Endodermal cell (in vitro differentiated cells): Measurements from ENCODE around the gene GLOD4. TPM values are rescaled to one million over a fixed set of nuclear protein-coding genes. Genes with fewer than 3 reads are reported as not detected.

Source experiments
- DNase-seq: peaks from one replicate; pipeline ENCODE4 v3.0.0-alpha.2; 2017
- H3K27ac ChIP-seq: 2 replicates; pipeline ENCODE4 v1.5.1; 2013; ENCODE audit warnings: mild to moderate bottlenecking, low read depth, low read length, moderate library complexity
- H3K27me3 ChIP-seq: 2 replicates; pipeline ENCODE4 v1.6.1; 2013; ENCODE audit warnings: mild to moderate bottlenecking, low read length, moderate library complexity; ENCODE audit not compliant: insufficient read depth, control insufficient read depth, poor library complexity, severe bottlenecking
- H3K36me3 ChIP-seq: 2 replicates; pipeline ENCODE4 v1.7.0; 2013; ENCODE audit warnings: mild to moderate bottlenecking, low read length, moderate library complexity; ENCODE audit not compliant: control insufficient read depth, insufficient read depth
- H3K4me1 ChIP-seq: one replicate; pipeline ENCODE4 v1.7.0; 2013; ENCODE audit warnings: low read length; ENCODE audit not compliant: control insufficient read depth, insufficient read depth
- H3K4me3 ChIP-seq: 2 replicates; pipeline ENCODE4 v1.5.1; 2013; ENCODE audit warnings: mild to moderate bottlenecking, low read length, moderate library complexity
- H3K9ac ChIP-seq: 2 replicates; pipeline ENCODE4 v1.6.1; 2013; ENCODE audit warnings: mild to moderate bottlenecking, low read length, moderate library complexity; ENCODE audit not compliant: poor library complexity, severe bottlenecking; ENCODE audit errors: extremely low read depth
- H3K9me3 ChIP-seq: 2 replicates; pipeline ENCODE4 v1.6.1; 2013; ENCODE audit warnings: mild to moderate bottlenecking, low read length, moderate library complexity; ENCODE audit not compliant: control insufficient read depth
- H3K27ac Mint-ChIP-seq: 2 replicates; pipeline ENCODE4 v1.8.0; 2020; ENCODE audit warnings: mixed read lengths
- H3K27me3 Mint-ChIP-seq: 2 replicates; pipeline ENCODE4 v1.8.0; 2021; ENCODE audit warnings: mild to moderate bottlenecking, mixed read lengths; ENCODE audit not compliant: insufficient read depth
- H3K36me3 Mint-ChIP-seq: 2 replicates; pipeline ENCODE4 v1.8.0; 2020; ENCODE audit warnings: low read depth, mixed read lengths
- H3K4me1 Mint-ChIP-seq: 2 replicates; pipeline ENCODE4 v1.8.0; 2020; ENCODE audit warnings: mixed read lengths
- H3K4me3 Mint-ChIP-seq: 2 replicates; pipeline ENCODE4 v1.8.0; 2020; ENCODE audit warnings: mild to moderate bottlenecking, moderate library complexity, mixed read lengths
- H3K9me3 Mint-ChIP-seq: 2 replicates; pipeline ENCODE4 v1.8.0; 2020; ENCODE audit warnings: mild to moderate bottlenecking, mixed read lengths
- WGBS, 2 experiments: methylation state at CpG; one replicate each; pipeline versions ENCODE4 v1.1.5 to v1.1.7; 2013; ENCODE audit warnings: missing lambda C conversion rate in 2 of 2, mixed read lengths in 1 of 2; ENCODE audit not compliant: insufficient coverage in 1 of 2, insufficient read length in 1 of 2; 5-methylcytosine and 5-hydroxymethylcytosine counted together
- total RNA-seq, 2 donors: library from RNA; stranded (reverse); fragmentation: NEBNext Ultra II Directional in 1 of 2; extraction: Animal tissue kit (Norgen Biotek cat#: 25700) in 1 of 2; gene quantifications; 2 replicates in 1 of 2; 3 replicates in 1 of 2; pipeline ENCODE4 v1.2.1, GENCODE V29; 2021
- TF ChIP-seq, protein P1 (sequence below): fragments of 200-600 bp; sonication (generic); conservative IDR thresholded peaks from 2 replicates; pipeline ENCODE4 v1.5.0; 2021; ENCODE audit warnings: antibody characterized with exemption, mild to moderate bottlenecking

GLOD4 gene
- total RNA-seq, 2 donors from 2014 or later = 81.6 to 95.1 TPM

DNA sequence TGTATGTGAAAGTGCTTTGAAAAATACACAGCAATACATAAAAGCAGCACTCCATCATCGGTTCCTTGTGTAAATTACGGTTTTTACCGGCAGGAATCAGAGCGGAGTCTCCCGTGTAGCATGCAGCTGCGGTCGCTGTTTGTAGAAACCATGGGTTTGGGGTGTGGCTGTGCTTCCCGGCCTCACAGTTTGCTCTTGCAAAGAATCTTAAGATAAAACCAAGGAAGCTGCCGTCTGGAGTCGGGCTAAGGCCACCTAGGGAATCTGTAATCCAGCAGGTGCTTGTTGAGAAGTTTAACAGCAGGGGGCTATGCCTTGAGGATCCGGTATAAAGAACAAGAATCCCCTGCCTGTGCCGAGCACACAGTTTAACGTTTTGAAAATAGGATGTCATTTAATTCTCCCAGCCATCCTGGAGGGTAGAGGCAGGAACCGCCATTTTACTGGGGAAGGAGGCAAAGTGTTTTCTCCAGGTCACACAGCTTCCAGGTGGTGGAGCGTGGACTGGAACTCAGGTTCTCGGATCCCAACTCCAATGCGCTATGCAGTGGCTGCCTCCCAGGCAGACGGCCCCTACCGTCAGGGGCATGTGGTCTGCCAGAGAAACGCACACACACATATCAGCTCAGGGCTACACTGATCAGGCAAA is 55.7 kb downstream of the GLOD4 start:
- peak overlapping the region; percentile 13 for H3K9ac ChIP-seq
- no peaks in the 10 kb centered on the region for H3K36me3 ChIP-seq
- Mint-ChIP-seq H3K36me3 (no peaks in the 10 kb centered on the region), H3K4me1 (peaks cover 9% of the 10 kb centered on the region), H3K9me3 (no peaks in the 10 kb centered on the region), H3K27me3 (peaks cover 48% of the 10 kb centered on the region), H3K27ac (peak overlapping the region; percentile 76), H3K4me3 (peak overlapping the region; percentile 17)
- TF ChIP-seq, protein P1, sequence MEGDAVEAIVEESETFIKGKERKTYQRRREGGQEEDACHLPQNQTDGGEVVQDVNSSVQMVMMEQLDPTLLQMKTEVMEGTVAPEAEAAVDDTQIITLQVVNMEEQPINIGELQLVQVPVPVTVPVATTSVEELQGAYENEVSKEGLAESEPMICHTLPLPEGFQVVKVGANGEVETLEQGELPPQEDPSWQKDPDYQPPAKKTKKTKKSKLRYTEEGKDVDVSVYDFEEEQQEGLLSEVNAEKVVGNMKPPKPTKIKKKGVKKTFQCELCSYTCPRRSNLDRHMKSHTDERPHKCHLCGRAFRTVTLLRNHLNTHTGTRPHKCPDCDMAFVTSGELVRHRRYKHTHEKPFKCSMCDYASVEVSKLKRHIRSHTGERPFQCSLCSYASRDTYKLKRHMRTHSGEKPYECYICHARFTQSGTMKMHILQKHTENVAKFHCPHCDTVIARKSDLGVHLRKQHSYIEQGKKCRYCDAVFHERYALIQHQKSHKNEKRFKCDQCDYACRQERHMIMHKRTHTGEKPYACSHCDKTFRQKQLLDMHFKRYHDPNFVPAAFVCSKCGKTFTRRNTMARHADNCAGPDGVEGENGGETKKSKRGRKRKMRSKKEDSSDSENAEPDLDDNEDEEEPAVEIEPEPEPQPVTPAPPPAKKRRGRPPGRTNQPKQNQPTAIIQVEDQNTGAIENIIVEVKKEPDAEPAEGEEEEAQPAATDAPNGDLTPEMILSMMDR = peak; percentile 32
- no peaks in the 10 kb centered on the region for H3K4me1 ChIP-seq
- H3K9me3 ChIP-seq = no peaks in the 10 kb centered on the region
- peaks cover 5% of the 10 kb centered on the region for H3K27me3 ChIP-seq
- peak overlapping the region; percentile 8 for H3K4me3 ChIP-seq
- DNase-seq = peak; percentile 85
- H3K27ac ChIP-seq = no peak overlapping the region
- 35 to 51% methylated on average over 20 of the region's 20 CpGs for WGBS, 2 experiments

DNA sequence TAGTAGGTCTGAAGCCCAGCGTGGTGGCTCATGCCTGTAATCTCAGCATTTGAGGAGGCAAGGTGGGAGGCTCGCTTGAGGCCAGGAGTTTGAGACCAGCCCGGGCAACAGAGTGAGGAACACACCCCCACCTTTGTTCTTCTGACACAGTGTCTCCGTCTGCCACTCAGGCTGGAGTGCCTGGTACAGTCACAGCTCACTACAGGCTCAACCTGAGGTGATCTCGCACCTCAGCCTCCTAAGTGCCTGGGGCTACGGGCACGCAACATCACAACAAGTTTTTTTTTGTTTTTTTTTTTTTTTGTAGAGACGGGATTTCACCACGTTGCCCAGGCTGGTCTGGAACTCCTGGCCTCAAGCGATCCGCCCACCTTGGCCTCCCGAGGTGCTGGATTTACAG is 56.3 kb downstream of the GLOD4 start:
- DNase-seq = no peak
- H3K4me1 ChIP-seq = no peaks in the 10 kb centered on the region
- no peak overlapping the region for H3K27ac ChIP-seq
- Mint-ChIP-seq H3K36me3 (no peaks in the 10 kb centered on the region), H3K27me3 (peaks cover 48% of the 10 kb centered on the region), H3K4me1 (peaks cover 9% of the 10 kb centered on the region), H3K27ac (no peak overlapping the region), H3K9me3 (no peaks in the 10 kb centered on the region), H3K4me3 (no peak overlapping the region)
- no peaks in the 10 kb centered on the region for H3K36me3 ChIP-seq
- WGBS, 2 experiments = 65 to 72% methylated on average over 7 to 10 of the region's 12 CpGs
- H3K9ac ChIP-seq = peak overlapping the region; percentile 13
- H3K9me3 ChIP-seq = no peaks in the 10 kb centered on the region
- TF ChIP-seq, protein P1 = no peak
- peaks cover 2% of the 10 kb centered on the region for H3K27me3 ChIP-seq
- no peak overlapping the region for H3K4me3 ChIP-seq

DNA sequence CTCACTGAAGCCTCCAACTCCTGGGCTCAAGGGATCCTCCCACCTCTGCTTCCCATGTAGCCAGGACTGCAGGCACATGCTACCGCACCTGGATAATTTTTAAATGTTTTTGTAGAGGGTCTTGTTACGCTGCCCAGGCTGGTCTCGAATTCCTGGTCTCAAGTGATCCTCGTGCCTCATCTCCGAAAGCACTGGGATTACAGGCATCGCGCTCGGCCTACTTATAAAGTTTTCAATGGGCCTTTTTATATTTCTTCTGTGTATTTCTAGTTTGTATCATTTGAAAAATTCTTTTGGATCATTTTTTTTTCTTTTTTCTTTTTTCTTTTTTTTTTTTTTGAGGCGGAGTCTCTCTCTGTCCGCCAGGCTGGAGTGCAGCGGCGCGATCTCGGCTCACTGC is 57.0 kb downstream of the GLOD4 start:
- Histone ChIP-seq H3K4me1 (no peaks in the 10 kb centered on the region), H3K9me3 (no peaks in the 10 kb centered on the region), H3K4me3 (no peak overlapping the region), H3K27ac (no peak overlapping the region), H3K27me3 (peaks cover 8% of the 10 kb centered on the region), H3K9ac (no peak overlapping the region), H3K36me3 (no peaks in the 10 kb centered on the region)
- TF ChIP-seq, protein P1 = no peak
- no peaks in the 10 kb centered on the region for H3K9me3 Mint-ChIP-seq
- no peak overlapping the region for H3K27ac Mint-ChIP-seq
- H3K36me3 Mint-ChIP-seq = no peaks in the 10 kb centered on the region
- peaks cover 44% of the 10 kb centered on the region for H3K27me3 Mint-ChIP-seq
- H3K4me3 Mint-ChIP-seq = no peak overlapping the region
- peaks cover 9% of the 10 kb centered on the region for H3K4me1 Mint-ChIP-seq
- WGBS, 2 experiments = 90 to 96% methylated on average over 2 to 12 of the region's 14 CpGs
- no peak for DNase-seq
